Tibial nerve (tissue), 4 donors: ENCODE results near the gene CERS2.

Source experiments
- EP300 ChIP-seq, 2 donors: sonication (generic); formaldehyde crosslinking; IDR thresholded peaks; one replicate each; pipeline ENCODE4 v1.6.1; 2017; ENCODE audit warnings: antibody characterized with exemption in 2 of 2, mild to moderate bottlenecking in 1 of 2
- POLR2A ChIP-seq, 2 donors: fragments of 450-650 bp; IDR thresholded peaks; one replicate each; pipeline ENCODE4 v1.6.1; 2017; ENCODE audit warnings: antibody characterized with exemption in 2 of 2, mild to moderate bottlenecking in 2 of 2, moderate library complexity in 2 of 2
- TF ChIP-seq, protein P1 (sequence below), 5 experiments: fragments of 200-600 bp in 3 of 5; fragments of 450-650 bp in 2 of 5; sonication (generic) in 3 of 5; IDR thresholded peaks; one replicate each; pipeline ENCODE4 v1.5.1; 2016 to 2019; ENCODE audit warnings: antibody characterized with exemption in 5 of 5, mild to moderate bottlenecking in 3 of 5, moderate library complexity in 2 of 5

- TF ChIP-seq POLR2A (IDR thresholded peaks at IDR 0.05) (no peak), EP300 (IDR thresholded peaks at IDR 0.05) (no peak)
- TF ChIP-seq, protein P1, sequence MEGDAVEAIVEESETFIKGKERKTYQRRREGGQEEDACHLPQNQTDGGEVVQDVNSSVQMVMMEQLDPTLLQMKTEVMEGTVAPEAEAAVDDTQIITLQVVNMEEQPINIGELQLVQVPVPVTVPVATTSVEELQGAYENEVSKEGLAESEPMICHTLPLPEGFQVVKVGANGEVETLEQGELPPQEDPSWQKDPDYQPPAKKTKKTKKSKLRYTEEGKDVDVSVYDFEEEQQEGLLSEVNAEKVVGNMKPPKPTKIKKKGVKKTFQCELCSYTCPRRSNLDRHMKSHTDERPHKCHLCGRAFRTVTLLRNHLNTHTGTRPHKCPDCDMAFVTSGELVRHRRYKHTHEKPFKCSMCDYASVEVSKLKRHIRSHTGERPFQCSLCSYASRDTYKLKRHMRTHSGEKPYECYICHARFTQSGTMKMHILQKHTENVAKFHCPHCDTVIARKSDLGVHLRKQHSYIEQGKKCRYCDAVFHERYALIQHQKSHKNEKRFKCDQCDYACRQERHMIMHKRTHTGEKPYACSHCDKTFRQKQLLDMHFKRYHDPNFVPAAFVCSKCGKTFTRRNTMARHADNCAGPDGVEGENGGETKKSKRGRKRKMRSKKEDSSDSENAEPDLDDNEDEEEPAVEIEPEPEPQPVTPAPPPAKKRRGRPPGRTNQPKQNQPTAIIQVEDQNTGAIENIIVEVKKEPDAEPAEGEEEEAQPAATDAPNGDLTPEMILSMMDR (IDR thresholded peaks at IDR 0.05) = no peak
Measured at GRCh38 chr1:150927624-150928023, 47.0 kb downstream of the CERS2 start.
